Measurements from ENCODE around the gene ZNF639.
"Not testable (repeated sequence)": the region's sequence is repeated elsewhere in the genome, so short reads cannot be mapped to it uniquely, and the experiment has no call there.

The ZNF639 gene

DNA sequence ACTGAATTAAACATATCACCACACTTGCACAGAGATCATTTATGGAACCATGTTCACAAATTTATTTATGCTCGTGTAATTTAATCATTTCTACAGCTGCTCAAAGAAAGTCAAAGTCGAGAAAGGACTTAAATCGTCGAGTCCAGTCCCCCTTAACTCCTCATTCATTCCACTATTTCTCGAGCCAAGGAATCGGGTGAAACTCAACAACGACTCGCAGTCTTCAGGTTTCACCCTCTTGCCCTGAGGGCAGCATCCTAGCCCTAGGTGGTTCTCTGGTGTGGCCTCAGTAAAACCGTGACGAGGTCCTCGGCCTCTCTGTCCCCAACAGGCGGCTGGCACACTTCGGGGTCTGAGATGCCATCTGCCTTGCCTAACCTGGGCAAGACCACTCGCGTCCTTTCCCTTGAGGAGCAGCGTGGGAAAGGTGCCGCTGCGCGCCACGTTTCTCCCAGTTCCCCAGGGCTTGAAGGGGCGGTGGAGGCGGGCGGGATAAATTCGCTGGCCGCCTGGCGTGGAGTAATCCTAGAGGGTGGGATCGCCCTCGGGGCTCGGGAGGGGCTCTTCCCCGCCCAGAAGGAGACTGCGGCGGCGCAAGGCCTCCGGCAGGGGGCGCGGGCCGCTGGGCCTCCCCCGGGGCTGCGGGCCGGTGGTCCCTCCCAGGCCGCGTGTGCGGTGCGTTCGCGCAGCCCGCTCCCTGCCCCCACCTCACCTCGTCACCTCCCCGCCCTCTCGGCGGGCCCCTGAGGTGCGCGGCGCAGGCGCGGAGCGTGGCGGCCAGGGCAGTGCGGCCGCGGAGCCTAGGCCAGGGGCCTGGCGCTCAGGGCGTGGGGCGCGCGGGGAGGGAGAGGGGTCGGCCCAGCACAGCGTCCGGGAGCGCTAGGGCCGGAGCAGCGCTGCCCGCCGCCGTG lies at the start of gene ZNF639:
Gene ZNF639 (plus strand): TSS at position 746 of the 911 bp plus-strand sequence. CDS start 5,263 bp downstream, outside the sequence.
- DNase-seq: peak; percentile 55

- DNase-seq: not testable (repeated sequence)
Observed at GRCh38 chr3:179274434-179274833, 48.4 kb upstream of the ZNF639 start.

DNA sequence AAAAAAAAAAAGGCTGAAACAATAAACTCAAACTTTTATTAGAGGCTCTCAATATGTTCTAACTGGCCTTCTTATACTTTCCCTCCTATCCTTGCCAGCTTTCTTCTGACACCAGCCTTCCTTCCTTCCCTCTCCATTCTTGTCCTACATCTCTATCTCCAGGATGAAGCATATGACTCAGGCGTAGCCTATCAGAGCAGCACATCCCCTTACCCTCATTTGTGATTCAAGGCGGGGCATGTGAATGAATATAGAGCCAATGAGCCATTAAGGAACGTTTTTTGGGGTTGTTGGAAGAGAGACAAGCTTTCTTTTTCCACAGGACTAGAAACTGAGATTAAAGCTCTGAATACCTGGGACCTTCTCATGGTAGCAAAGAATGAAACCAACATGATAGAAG lies 46.8 kb upstream of the ZNF639 start:
- DNase-seq: no peak

DNA sequence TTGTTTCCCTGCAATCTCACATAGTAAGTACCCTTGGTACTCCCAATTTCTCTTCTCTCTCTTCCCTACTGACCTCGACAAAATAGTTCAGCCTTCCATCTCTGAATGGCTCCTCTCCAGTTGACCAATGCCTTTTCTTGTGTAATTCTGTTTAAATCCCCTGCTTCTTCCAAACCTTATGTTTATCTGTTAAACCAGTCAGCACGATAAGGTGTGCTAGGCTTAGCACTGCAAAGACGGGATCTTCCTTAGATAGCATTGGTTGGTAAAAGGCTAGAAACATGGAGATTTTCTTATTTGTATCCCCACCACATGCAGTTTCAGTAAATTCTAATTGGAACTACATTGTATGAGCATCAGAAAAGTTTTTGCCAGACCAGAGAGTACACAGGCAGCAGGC lies 46.1 kb upstream of the ZNF639 start:
- no peak for DNase-seq

- no peak for DNase-seq
Observed at GRCh38 chr3:179278151-179278550, 44.7 kb upstream of the ZNF639 start.

DNA sequence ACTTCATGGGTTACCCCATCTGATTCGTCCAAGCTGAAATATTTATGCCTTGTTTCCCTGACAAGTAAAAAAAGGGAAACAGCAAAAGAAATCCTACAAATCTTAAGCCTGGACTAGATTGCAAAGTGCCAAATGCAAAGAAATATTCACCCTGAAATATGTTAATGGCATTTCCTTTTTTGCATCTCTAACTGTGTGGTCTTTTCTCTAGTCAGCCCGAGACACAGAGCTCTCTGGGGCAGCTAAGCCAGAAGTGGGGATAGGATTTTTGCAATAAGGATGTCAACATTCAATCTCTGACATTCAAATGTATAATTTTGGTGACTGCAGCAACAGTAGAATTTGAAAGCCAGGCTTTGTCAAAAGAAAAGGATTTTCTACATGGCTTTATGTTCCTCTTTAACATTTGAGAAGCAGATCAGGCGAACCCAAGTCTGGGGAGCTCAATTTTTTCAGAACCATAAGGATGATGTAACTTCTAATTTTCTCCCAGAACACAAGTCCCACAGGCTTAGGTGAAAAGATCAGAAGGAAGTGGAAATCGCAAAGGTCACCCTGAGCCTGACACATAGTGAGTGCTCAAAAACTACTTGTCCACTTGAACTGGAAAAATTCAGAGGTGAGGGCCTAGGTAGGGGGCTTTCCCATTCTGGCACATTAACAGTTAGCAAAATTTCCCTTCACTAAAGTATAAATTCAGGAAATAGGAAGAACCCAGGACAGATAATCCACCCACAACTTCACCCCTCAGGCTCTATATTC lies 43.7 kb upstream of the ZNF639 start:
- DNase-seq: no peak

- no peak for DNase-seq
Observed at GRCh38 chr3:179279837-179280236, 43.0 kb upstream of the ZNF639 start.

DNA sequence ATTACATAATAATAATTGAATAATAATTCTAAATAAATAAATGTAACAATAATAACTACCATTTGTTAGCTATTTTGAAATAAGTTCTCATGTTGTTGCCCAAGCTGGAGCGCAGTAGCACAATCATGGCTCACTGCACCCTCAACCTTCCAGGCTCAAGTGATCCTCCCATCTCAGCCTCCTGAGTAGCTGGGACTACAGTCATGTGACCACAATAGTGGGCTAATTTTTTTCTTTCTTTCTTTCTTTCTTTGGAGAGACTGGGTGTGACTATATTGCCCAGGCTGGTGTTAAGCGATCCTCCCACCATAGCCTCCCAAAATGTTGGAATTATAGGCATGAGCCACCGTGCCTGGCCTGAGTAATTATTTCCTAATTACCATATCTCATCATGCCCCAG lies 41.0 kb upstream of the ZNF639 start:
- no peak for DNase-seq

- no peak for DNase-seq
Observed at GRCh38 chr3:179286331-179286730, 36.5 kb upstream of the ZNF639 start.

- no peak for DNase-seq
Observed at GRCh38 chr3:179288845-179289244, 34.0 kb upstream of the ZNF639 start.

- no peak for DNase-seq
Observed at GRCh38 chr3:179289295-179289694, 33.5 kb upstream of the ZNF639 start.

DNA sequence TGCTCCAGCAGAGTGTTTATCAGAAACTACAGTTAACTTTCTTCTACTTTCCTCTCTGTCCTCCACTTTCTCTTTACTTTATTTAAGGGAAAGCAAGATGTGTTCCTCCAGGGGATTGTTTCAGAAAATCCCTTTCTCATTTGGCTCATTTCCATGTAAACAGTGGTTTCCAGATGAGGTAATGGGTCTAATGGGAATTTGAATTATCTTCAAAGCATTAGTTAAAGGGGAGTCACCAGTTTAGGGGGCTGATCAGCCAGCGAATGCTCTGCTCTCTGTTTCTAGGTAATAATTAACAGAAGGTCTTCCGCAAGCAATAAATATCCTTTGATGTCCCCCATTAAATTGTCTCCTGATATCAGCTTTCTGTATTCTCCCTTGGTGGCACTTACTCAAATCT lies 30.4 kb upstream of the ZNF639 start:
- no peak for DNase-seq

GRCh38 chr3:179297971-179298725 lies 24.7 kb upstream of the ZNF639 start:
- no peak for DNase-seq

DNA sequence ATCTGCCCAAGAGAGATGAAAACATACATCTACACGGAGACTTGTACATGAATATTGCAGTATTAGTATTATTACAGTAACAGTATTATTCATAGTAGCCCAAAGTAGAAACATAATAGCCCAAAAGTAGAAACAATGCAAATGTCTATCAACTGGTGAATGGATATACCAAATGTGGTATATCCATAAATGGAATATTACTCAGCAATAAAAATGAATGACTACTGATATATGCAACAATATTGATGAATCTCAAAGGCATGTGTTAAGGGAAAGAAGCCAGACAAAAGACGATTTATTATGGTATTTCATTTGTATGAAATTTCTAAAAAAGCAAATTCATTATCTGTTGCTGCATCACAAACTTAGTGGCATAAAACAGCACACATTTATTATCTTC lies 23.5 kb upstream of the ZNF639 start:
- DNase-seq: no peak

- DNase-seq: no peak
Observed at GRCh38 chr3:179299999-179300613, 22.7 kb upstream of the ZNF639 start.

GRCh38 chr3:179301645-179302044 lies 21.2 kb upstream of the ZNF639 start:
- DNase-seq: no peak

DNA sequence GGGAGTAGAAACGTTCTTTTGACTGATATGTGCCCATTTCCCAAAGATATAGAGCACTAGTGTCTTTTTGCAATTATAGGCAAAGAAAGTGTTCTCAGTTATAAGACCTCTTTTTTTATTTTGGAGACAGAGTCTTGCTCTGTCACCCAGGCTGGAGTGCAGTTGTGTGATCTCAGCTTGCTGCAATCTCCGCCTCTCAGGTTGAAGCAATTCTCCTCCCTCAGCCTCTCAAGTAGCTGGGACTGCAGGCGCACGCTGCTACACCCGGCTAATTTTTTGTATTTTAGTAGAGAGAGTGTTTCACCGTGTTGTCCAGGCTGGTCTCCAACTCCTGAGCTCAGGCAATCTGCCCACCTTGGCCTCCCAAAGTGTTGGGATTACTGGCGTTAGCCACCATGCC lies 20.7 kb upstream of the ZNF639 start:
- DNase-seq: no peak

DNA sequence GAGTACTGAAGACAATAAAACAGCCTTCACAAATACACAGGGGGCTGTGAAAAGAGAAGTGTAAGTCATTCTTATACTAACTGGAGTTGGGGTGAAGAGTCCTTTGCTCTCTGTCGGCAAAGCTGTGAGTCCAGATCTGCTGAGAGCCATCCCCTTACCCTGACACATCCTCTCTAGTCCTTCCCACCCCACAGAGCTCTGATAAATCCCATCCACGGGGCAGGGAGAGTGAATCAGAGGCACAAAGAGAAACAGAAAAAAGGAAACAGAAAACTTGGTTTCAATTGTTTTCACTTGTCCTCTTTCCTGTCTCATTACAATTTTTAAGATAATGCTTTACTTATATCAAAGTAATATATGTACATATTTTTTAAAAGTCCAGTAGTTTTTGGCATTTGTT lies 18.2 kb upstream of the ZNF639 start:
- no peak for DNase-seq

DNA sequence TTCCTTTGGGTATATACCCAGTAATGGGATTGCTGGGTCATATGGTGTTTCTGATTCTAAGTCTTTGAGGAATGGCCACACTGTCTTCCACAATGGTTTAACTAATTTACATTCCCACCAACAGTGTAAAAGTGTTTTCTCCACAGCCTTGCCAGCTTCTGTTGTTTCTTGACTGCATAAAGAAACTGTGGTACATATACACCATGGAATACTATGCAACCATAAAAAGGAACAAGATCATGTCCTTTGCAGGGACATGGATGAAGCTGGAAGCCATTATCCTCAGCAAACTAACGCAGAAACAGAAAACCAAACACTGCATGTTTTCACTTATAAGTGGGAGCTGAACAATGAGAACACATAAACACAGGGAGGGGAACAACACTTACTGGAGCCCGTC lies 15.5 kb upstream of the ZNF639 start:
- not testable (repeated sequence) for DNase-seq

- no peak for DNase-seq
Observed at GRCh38 chr3:179308001-179308400, 14.8 kb upstream of the ZNF639 start.

- DNase-seq: no peak
Observed at GRCh38 chr3:179309225-179310078, 13.4 kb upstream of the ZNF639 start.

GRCh38 chr3:179318876-179319275 lies 4.0 kb upstream of the ZNF639 start:
- no peak for DNase-seq
